Ishikawa (cell line): ENCODE results near the gene ABRAXAS1.
A peak's percentile ranks its signal among the peaks of the same experiment; 100 is the strongest.

Source experiments
- CEBPB ChIP-seq: IDR thresholded peaks from 2 replicates; pipeline ENCODE4 v1.6.1; 2012
- CREB1 ChIP-seq: IDR thresholded peaks from 2 replicates; pipeline ENCODE4 v1.6.1; 2012; ENCODE audit warnings: low read depth
- EGR1 ChIP-seq: IDR thresholded peaks from 2 replicates; pipeline ENCODE4 v1.6.1; 2012
- EP300 ChIP-seq: IDR thresholded peaks from 2 replicates; pipeline ENCODE4 v1.6.1; 2012; ENCODE audit warnings: borderline replicate concordance
- FOXM1 ChIP-seq: IDR thresholded peaks from 2 replicates; pipeline ENCODE4 v1.6.1; 2012; ENCODE audit warnings: low read depth, borderline replicate concordance
- MAX ChIP-seq: IDR thresholded peaks from 2 replicates; pipeline ENCODE4 v1.6.1; 2012
- NFIC ChIP-seq: IDR thresholded peaks from 2 replicates; pipeline ENCODE4 v1.6.1; 2012
- RAD21 ChIP-seq: IDR thresholded peaks from 2 replicates; pipeline ENCODE4 v1.6.1; 2012; ENCODE audit warnings: low read depth
- REST ChIP-seq: IDR thresholded peaks from 2 replicates; pipeline ENCODE4 v1.6.1; 2012; ENCODE audit warnings: low read depth, mild to moderate bottlenecking
- TAF1 ChIP-seq: IDR thresholded peaks from 2 replicates; pipeline ENCODE4 v1.6.1; 2012; ENCODE audit warnings: low read depth, mild to moderate bottlenecking
- TCF12 ChIP-seq: IDR thresholded peaks from 2 replicates; pipeline ENCODE4 v1.6.1; 2012; ENCODE audit warnings: low read depth
- TEAD4 ChIP-seq: IDR thresholded peaks from 2 replicates; pipeline ENCODE4 v1.6.1; 2012
- USF1 ChIP-seq: IDR thresholded peaks from 2 replicates; pipeline ENCODE4 v1.6.1; 2012
- YY1 ChIP-seq: IDR thresholded peaks from 2 replicates; pipeline ENCODE4 v1.6.1; 2012; ENCODE audit warnings: low read depth
- ZBTB7A ChIP-seq: IDR thresholded peaks from 2 replicates; pipeline ENCODE4 v1.6.1; 2012; ENCODE audit warnings: low read depth

The ABRAXAS1 gene

GRCh38 chr4:83510442-83510841 lies 25.5 kb upstream of the ABRAXAS1 start:
- no peak for TF ChIP-seq CEBPB
- no peak for TF ChIP-seq MAX
- no peak for TF ChIP-seq TEAD4
- no peak for TF ChIP-seq ZBTB7A
- no peak for TF ChIP-seq USF1
- TF ChIP-seq EP300, result no peak

- peak; percentile 92 for TF ChIP-seq YY1
- peak; percentile 95 for TF ChIP-seq RAD21
Observed at GRCh38 chr4:83509156-83509585, 24.3 kb upstream of the ABRAXAS1 start.

GRCh38 chr4:83504996-83505395 lies 20.1 kb upstream of the ABRAXAS1 start:
- TF ChIP-seq FOXM1 (no peak), TAF1 (no peak), EGR1 (no peak), YY1 (no peak), TEAD4 (no peak), RAD21 (no peak), TCF12 (no peak), CEBPB (no peak), USF1 (no peak), ZBTB7A (no peak)

- no peak for TF ChIP-seq RAD21
- TF ChIP-seq CREB1, result no peak
- no peak for TF ChIP-seq TCF12
- no peak for TF ChIP-seq ZBTB7A
- no peak for TF ChIP-seq CEBPB
- TF ChIP-seq USF1, result no peak
- TF ChIP-seq EP300, result no peak
- no peak for TF ChIP-seq YY1
- TF ChIP-seq FOXM1, result no peak
- no peak for TF ChIP-seq REST
- TF ChIP-seq EGR1, result no peak
- no peak for TF ChIP-seq NFIC
- TF ChIP-seq MAX, result no peak
- no peak for TF ChIP-seq TEAD4
- TF ChIP-seq TAF1, result no peak
Observed at GRCh38 chr4:83504503-83504902, 19.6 kb upstream of the ABRAXAS1 start.

- TF ChIP-seq TEAD4 (no peak), RAD21 (no peak), REST (no peak), CEBPB (no peak)
Observed at GRCh38 chr4:83503974-83504373, 19.1 kb upstream of the ABRAXAS1 start.

- TF ChIP-seq RAD21 (no peak), REST (no peak), TCF12 (no peak), USF1 (no peak), NFIC (no peak), FOXM1 (no peak), CREB1 (no peak), MAX (no peak), EP300 (no peak), TEAD4 (no peak), TAF1 (no peak), EGR1 (no peak), YY1 (no peak), CEBPB (no peak), ZBTB7A (no peak)
Observed at GRCh38 chr4:83498187-83498586, 13.3 kb upstream of the ABRAXAS1 start.
